Endothelial cell of umbilical vein (primary cell): ENCODE measurements around the gene CEP57L1. TPM values are rescaled to one million over a fixed set of nuclear protein-coding genes. Genes with fewer than 3 reads are reported as not detected.

ENCODE experiments used
- BruUV-seq: library from RNA; stranded (reverse); fragments of 400-500 nt; replicated peaks from 2 replicates; lab custom pipeline; 2021; lab: Mats Ljungman, UMichigan
- CTCF ChIA-PET: fragments of 300-600, 350-600 bp; sonication (Branson Sonifier 250); formaldehyde crosslinking; loops from one replicate; lab custom pipeline; 2021; ENCODE audit warnings: antibody characterized with exemption, inconsistent platforms; lab: Charles Lee
- POLR2A ChIA-PET: fragments of 300-600, 350-600 bp; sonication (Branson Sonifier 250); formaldehyde crosslinking; loops from one replicate; lab custom pipeline; 2021; ENCODE audit warnings: antibody characterized with exemption, inconsistent platforms; lab: Charles Lee
- DNase-seq: peaks from one replicate; pipeline ENCODE4 v3.0.0-alpha.2; 2011; ENCODE audit warnings: low read depth, low spot score
- FAIRE-seq: peaks from 2 replicates; lab custom pipeline; 2011; peaks lifted over from hg19 to GRCh38; lab: Jason Lieb, UNC
- H2AFZ ChIP-seq: 2 replicates; pipeline ENCODE4 v1.6.0; 2012; ENCODE audit warnings: low read depth, low read length, control low read depth, inconsistent platforms
- H3K27ac ChIP-seq: 2 replicates; pipeline ENCODE4 v1.5.1; 2011; ENCODE audit warnings: low read depth, mild to moderate bottlenecking, control low read depth, low read length, moderate library complexity; ENCODE audit not compliant: insufficient read depth
- H3K27me3 ChIP-seq, 2 experiments: 2 replicates each; pipeline versions ENCODE4 v1.6.0 to v1.6.1; 2011; ENCODE audit warnings: low read length in 2 of 2, mixed read lengths in 1 of 2; ENCODE audit not compliant: control insufficient read depth in 2 of 2, insufficient read depth in 2 of 2
- H3K36me3 ChIP-seq, 2 experiments: 2 replicates in 1 of 2; 3 replicates in 1 of 2; pipeline ENCODE4 v1.5.1; 2011; ENCODE audit warnings: low read length in 2 of 2, mild to moderate bottlenecking in 1 of 2, moderate library complexity in 1 of 2; ENCODE audit not compliant: control insufficient read depth in 2 of 2, insufficient read depth in 2 of 2; ENCODE audit errors: extremely low read depth in 1 of 2
- H3K4me1 ChIP-seq: 3 replicates; pipeline ENCODE4 v1.5.1; 2011; ENCODE audit warnings: mild to moderate bottlenecking, low read length; ENCODE audit not compliant: control insufficient read depth, insufficient read depth; ENCODE audit errors: extremely low read depth
- H3K4me2 ChIP-seq: 2 replicates; pipeline ENCODE4 v1.6.1; 2011; ENCODE audit warnings: low read length, control low read depth, mixed read lengths; ENCODE audit not compliant: insufficient read depth
- H3K4me3 ChIP-seq, 3 experiments: fragments of 200-600 bp in 1 of 3; sonication (generic), shearing (Covaris generic) in 1 of 3; replicated peaks in 1 of 3; 2 replicates each; pipeline ENCODE4 v1.5.1; 2011 to 2016; ENCODE audit warnings: control low read depth in 3 of 3, low read length in 3 of 3, mild to moderate bottlenecking in 2 of 3, inconsistent platforms in 1 of 3, low read depth in 1 of 3, moderate library complexity in 1 of 3; ENCODE audit not compliant: insufficient read depth in 1 of 3
- H3K79me2 ChIP-seq: 2 replicates; pipeline ENCODE4 v1.6.0; 2012; ENCODE audit warnings: low read length, inconsistent platforms; ENCODE audit not compliant: control insufficient read depth, insufficient read depth
- H3K9ac ChIP-seq: replicated peaks from 2 replicates; pipeline ENCODE3; 2011; ENCODE audit warnings: low read length, control low read depth; ENCODE audit not compliant: insufficient read depth; ENCODE audit errors: extremely low read depth
- H3K9me1 ChIP-seq: replicated peaks from 3 replicates; pipeline ENCODE4 v1.6.0; 2011; ENCODE audit warnings: mild to moderate bottlenecking, low read length; ENCODE audit not compliant: control insufficient read depth, insufficient read depth; ENCODE audit errors: extremely low read depth
- H3K9me3 ChIP-seq: replicated peaks from 2 replicates; pipeline ENCODE4 v1.5.1; 2012; ENCODE audit warnings: low read length, inconsistent platforms; ENCODE audit not compliant: control insufficient read depth, insufficient read depth
- H4K20me1 ChIP-seq: replicated peaks from 2 replicates; pipeline ENCODE3; 2011; ENCODE audit warnings: mild to moderate bottlenecking, low read length; ENCODE audit not compliant: control insufficient read depth, insufficient read depth; ENCODE audit errors: extremely low read depth
- EZH2 ChIP-seq: IDR thresholded peaks from 2 replicates; pipeline ENCODE4 v1.6.1; 2012; ENCODE audit warnings: borderline replicate concordance, low read depth, mild to moderate bottlenecking, moderate library complexity, low read length, inconsistent platforms; ENCODE audit not compliant: severe bottlenecking
- FOS ChIP-seq: IDR thresholded peaks from 2 replicates; pipeline ENCODE4 v1.6.1; 2011; ENCODE audit warnings: mild to moderate bottlenecking, low read length, moderate library complexity, borderline replicate concordance; ENCODE audit not compliant: insufficient read depth
- GATA2 ChIP-seq: IDR thresholded peaks from 2 replicates; pipeline ENCODE4 v1.7.0; 2011; ENCODE audit warnings: low read depth, mild to moderate bottlenecking, moderate library complexity, mixed read lengths, low read length; ENCODE audit not compliant: insufficient read length, insufficient read depth
- JUN ChIP-seq: IDR thresholded peaks from 2 replicates; pipeline ENCODE4 v1.6.1; 2011; ENCODE audit warnings: borderline replicate concordance, low read depth; ENCODE audit not compliant: insufficient read length, insufficient read depth
- MYC ChIP-seq: IDR thresholded peaks from one replicate; pipeline ENCODE4 v1.6.1; 2011; ENCODE audit warnings: mild to moderate bottlenecking, low read depth, low read length
- POLR2A ChIP-seq: IDR thresholded peaks from 2 replicates; pipeline ENCODE4 v1.6.1; 2012; ENCODE audit warnings: low read depth, mild to moderate bottlenecking, control low read depth, low read length
- POLR2AphosphoS5 ChIP-seq: IDR thresholded peaks from 2 replicates; pipeline ENCODE4 v1.6.1; 2012; ENCODE audit warnings: low read depth, mild to moderate bottlenecking, control low read depth, low read length, moderate library complexity; ENCODE audit not compliant: insufficient read depth
- dilution Hi-C: fragments of 300-500 bp; cut with MboI; formaldehyde crosslinking; loops from one replicate; pipeline ENCODE4 v1.15.0; 2019; ENCODE audit warnings: low sequenced_read_pairs; ENCODE audit not compliant: extremely low pct_ligation_motif_present
- intact Hi-C: fragments of 100-400 bp; cut with micrococcal nuclease; formaldehyde crosslinking; loops from one replicate; pipeline ENCODE4 v1.10.0; 2022
- polyA plus RNA-seq, 4 experiments: library from polyadenylated mRNA; depleted of rRNA in 3 of 4; stranded (reverse) in 3 of 4; unstranded in 1 of 4; fragments of >200 nt; gene quantifications; 2 replicates each; pipeline versions ENCODE4 v1.2.1 to v1.2.3, GENCODE V29; 2011 to 2012; ENCODE audit warnings: missing spikeins in 1 of 4
- total RNA-seq: library from RNA; stranded (reverse); gene quantifications from 2 replicates; pipeline ENCODE4 v1.2.3, GENCODE V29; 2021
- TF ChIP-seq, protein P1 (sequence below): IDR thresholded peaks from 2 replicates; pipeline ENCODE4 v1.6.1; 2011; ENCODE audit not compliant: insufficient read depth, insufficient read length
- TF ChIP-seq, protein P2 (sequence below), 2 donors: IDR thresholded peaks; 1 replicate in 1 of 2; 2 replicates in 1 of 2; pipeline ENCODE4 v1.5.1; 2011; ENCODE audit warnings: low read length in 2 of 2, mild to moderate bottlenecking in 2 of 2, moderate library complexity in 2 of 2, control low read depth in 1 of 2, inconsistent platforms in 1 of 2, low read depth in 1 of 2; ENCODE audit not compliant: insufficient read depth in 1 of 2; ENCODE audit errors: extremely low read depth in 1 of 2

Gene CEP57L1
- total and polyA plus RNA-seq, 2 donors (not counting 3 experiments of a cell fraction or from before 2014, with no cell fraction given): 7.8 to 20.9 TPM

DNA sequence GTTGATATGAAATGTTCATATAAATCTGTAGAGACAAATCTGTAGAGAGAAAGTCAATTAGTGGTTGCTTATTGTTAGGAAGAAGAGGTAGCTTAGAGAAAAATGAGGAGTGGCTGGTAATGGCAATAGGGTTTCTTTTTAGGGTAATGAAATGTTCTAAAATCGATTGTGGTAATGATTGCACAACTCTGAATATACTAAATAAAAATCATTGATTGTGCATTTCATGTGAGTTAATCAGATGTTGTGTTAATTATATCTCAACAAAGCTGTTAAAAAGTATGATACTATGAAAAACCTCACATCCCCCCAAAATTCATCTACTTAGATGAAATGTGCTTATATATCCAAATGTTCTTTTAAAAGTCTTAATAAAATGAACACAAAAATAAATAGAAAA lies 84.2 kb downstream of the CEP57L1 start:
- no TSS peak for BruUV-seq
- CTCF ChIA-PET: interaction anchor here (0.8 kb wide), 1 partner anchor 9 kb away, joined by 4 read pairs; no protein-coding TSS in a partner anchor
- intact Hi-C loops: no loop called here
- H3K4me3 ChIP-seq: no peak overlapping the region
- H3K36me3 ChIP-seq: no peaks in the 10 kb centered on the region
- H4K20me1 ChIP-seq: no peaks in the 10 kb centered on the region
- H3K9me3 ChIP-seq: no peaks in the 10 kb centered on the region
- no peak overlapping the region for H3K27ac ChIP-seq
- no peaks in the 10 kb centered on the region for H3K9me1 ChIP-seq
- peaks cover 19 to 23% of the 10 kb centered on the region in 2 experiments for H3K27me3 ChIP-seq
- POLR2A ChIA-PET: interaction anchor here (0.5 kb wide), 1 partner anchor 260 kb away, joined by 4 read pairs; no protein-coding TSS in a partner anchor
- dilution Hi-C loops: no loop called here
- no peak overlapping the region for H3K4me2 ChIP-seq
- no peak for TF ChIP-seq JUN
- TF ChIP-seq EZH2: no peak
- TF ChIP-seq, protein P1, sequence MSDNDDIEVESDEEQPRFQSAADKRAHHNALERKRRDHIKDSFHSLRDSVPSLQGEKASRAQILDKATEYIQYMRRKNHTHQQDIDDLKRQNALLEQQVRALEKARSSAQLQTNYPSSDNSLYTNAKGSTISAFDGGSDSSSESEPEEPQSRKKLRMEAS: no peak
- TF ChIP-seq, protein P2, sequence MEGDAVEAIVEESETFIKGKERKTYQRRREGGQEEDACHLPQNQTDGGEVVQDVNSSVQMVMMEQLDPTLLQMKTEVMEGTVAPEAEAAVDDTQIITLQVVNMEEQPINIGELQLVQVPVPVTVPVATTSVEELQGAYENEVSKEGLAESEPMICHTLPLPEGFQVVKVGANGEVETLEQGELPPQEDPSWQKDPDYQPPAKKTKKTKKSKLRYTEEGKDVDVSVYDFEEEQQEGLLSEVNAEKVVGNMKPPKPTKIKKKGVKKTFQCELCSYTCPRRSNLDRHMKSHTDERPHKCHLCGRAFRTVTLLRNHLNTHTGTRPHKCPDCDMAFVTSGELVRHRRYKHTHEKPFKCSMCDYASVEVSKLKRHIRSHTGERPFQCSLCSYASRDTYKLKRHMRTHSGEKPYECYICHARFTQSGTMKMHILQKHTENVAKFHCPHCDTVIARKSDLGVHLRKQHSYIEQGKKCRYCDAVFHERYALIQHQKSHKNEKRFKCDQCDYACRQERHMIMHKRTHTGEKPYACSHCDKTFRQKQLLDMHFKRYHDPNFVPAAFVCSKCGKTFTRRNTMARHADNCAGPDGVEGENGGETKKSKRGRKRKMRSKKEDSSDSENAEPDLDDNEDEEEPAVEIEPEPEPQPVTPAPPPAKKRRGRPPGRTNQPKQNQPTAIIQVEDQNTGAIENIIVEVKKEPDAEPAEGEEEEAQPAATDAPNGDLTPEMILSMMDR (IDR thresholded peaks at IDR 0.05; ENCODE audit: extremely low read depth in 1 of 2, insufficient read depth in 1 of 2, low read depth in 1 of 2, low read length in 2 of 2): no peak
- TF ChIP-seq GATA2: no peak
- TF ChIP-seq MYC: no peak
- no peak for TF ChIP-seq POLR2AphosphoS5
- no peak for TF ChIP-seq FOS
- no peak for TF ChIP-seq POLR2A
- H3K4me1 ChIP-seq: no peaks in the 10 kb centered on the region
- FAIRE-seq (no peak), DNase-seq (no peak)
- H2AFZ ChIP-seq: no peak overlapping the region
- no peak overlapping the region for H3K9ac ChIP-seq
- no peaks in the 10 kb centered on the region for H3K79me2 ChIP-seq
